Activated B cell treated with CpG ODN at 0.5 μM for 24 hours (primary cell): Measurements from ENCODE around the gene CCNE1. TPM values are rescaled to one million over a fixed set of nuclear protein-coding genes. Genes with fewer than 3 reads are reported as not detected.

Source experiments
- ATAC-seq: fragments of 200-7000 bp; cut with Tn5 transposase; one replicate; pipeline ENCODE4 v1.10.0; 2021; ENCODE audit warnings: low read depth, mild to moderate bottlenecking, moderate library complexity
- CTCF ChIA-PET: fragments of 350-600 bp; sonication (Branson Sonifier 250); formaldehyde crosslinking; loops from one replicate; lab custom pipeline; 2021; ENCODE audit warnings: antibody characterized with exemption; lab: Charles Lee
- POLR2A ChIA-PET: fragments of 350-600 bp; sonication (Branson Sonifier 250); formaldehyde crosslinking; loops from one replicate; lab custom pipeline; 2021; ENCODE audit warnings: antibody characterized with exemption; lab: Charles Lee
- DNase-seq: peaks from one replicate; pipeline ENCODE4 v3.0.0; 2022
- H3K27ac Mint-ChIP-seq: one replicate; pipeline ENCODE4 v1.8.0; 2020; ENCODE audit warnings: mixed read lengths
- H3K27me3 Mint-ChIP-seq: one replicate; pipeline ENCODE4 v1.8.0; 2021; ENCODE audit warnings: mixed read lengths
- H3K36me3 Mint-ChIP-seq: one replicate; pipeline ENCODE4 v1.8.0; 2021; ENCODE audit warnings: low read depth, mixed read lengths
- H3K4me1 Mint-ChIP-seq: one replicate; pipeline ENCODE4 v1.8.0; 2021; ENCODE audit warnings: mixed read lengths
- H3K4me3 Mint-ChIP-seq: one replicate; pipeline ENCODE4 v1.8.0; 2020; ENCODE audit warnings: mild to moderate bottlenecking, mixed read lengths
- H3K9me3 Mint-ChIP-seq: one replicate; pipeline ENCODE4 v1.8.0; 2020; ENCODE audit warnings: mixed read lengths
- intact Hi-C: fragments of 100-400 bp; cut with micrococcal nuclease; formaldehyde crosslinking; loops from one replicate; pipeline ENCODE4 v1.15.1; 2024
- total RNA-seq: library from RNA; stranded (reverse); gene quantifications from 2 replicates; pipeline ENCODE4 v1.2.3, GENCODE V29; 2022
- TF ChIP-seq, protein P1 (sequence below): fragments of 200-600 bp; IDR thresholded peaks from one replicate; pipeline ENCODE4 v1.8.0; 2022; ENCODE audit warnings: antibody characterized with exemption, mild to moderate bottlenecking

CCNE1 gene
- total RNA-seq: 3.4 and 4.1 TPM in 2 replicates

DNA sequence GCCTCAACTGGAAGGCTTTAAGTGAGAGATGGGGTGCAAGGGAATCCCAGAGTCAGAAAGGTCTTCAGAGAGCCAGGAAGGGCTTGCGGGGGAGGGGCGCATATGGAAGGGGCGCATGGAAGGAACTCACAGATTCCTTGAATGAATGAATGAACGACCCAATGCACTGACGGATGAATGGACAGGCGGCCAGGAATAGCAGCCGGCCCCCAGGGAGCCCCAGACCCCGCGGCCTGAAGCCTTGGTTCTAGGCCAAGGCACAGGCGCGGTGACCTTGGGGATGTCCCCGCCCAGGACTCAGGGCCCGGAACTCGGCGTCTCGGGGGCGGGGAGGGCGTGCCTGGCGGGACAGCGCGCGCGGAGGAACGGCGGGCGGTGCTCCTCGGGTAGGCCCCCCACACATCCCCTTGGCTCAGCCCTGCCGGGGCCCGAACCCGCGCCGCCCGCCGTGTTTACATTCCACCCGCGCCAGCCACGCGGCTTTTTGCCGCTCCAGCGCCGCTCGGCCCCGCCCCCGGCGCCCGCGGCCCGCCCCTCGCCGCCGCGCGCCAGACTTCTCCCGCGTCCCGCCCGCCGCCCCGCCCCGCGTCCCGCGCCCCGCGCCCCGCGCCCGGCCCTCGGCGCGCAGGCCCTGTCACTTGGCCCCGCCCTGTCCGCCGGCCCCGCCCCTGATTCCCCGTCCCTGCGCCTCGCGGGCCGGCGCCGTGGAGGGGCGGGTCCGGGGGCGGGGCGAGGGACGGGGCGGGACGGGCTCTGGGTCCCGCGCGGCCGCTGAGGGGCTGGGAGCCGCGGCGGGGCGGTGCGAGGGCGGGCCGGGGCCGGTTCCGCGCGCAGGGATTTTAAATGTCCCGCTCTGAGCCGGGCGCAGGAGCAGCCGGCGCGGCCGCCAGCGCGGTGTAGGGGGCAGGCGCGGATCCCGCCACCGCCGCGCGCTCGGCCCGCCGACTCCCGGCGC is at the start of gene CCNE1:
Gene CCNE1, plus strand, starts transcription at position 867 of the 955 bp plus-strand sequence. CDS start 565 bp downstream, outside the sequence.
- Mint-ChIP-seq H3K27me3 (no peaks in the 10 kb centered on the region), H3K4me1 (peaks cover 18% of the 10 kb centered on the region), H3K36me3 (peaks cover 2% of the 10 kb centered on the region), H3K9me3 (no peaks in the 10 kb centered on the region), H3K4me3 (peak within 1 kb of the TSS; percentile 85), H3K27ac (peak within 1 kb of the TSS; percentile 77)
- ChIA-PET POLR2A (interaction anchor here (0.6 kb wide), 1 partner anchor 599 kb away, joined by 3 read pairs; no protein-coding TSS in a partner anchor), CTCF (no interaction called here)
- TF ChIP-seq, protein P1, sequence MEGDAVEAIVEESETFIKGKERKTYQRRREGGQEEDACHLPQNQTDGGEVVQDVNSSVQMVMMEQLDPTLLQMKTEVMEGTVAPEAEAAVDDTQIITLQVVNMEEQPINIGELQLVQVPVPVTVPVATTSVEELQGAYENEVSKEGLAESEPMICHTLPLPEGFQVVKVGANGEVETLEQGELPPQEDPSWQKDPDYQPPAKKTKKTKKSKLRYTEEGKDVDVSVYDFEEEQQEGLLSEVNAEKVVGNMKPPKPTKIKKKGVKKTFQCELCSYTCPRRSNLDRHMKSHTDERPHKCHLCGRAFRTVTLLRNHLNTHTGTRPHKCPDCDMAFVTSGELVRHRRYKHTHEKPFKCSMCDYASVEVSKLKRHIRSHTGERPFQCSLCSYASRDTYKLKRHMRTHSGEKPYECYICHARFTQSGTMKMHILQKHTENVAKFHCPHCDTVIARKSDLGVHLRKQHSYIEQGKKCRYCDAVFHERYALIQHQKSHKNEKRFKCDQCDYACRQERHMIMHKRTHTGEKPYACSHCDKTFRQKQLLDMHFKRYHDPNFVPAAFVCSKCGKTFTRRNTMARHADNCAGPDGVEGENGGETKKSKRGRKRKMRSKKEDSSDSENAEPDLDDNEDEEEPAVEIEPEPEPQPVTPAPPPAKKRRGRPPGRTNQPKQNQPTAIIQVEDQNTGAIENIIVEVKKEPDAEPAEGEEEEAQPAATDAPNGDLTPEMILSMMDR: no peak
- ATAC-seq: peak; percentile 94
- intact Hi-C loops: loop anchor here (1.0 to 10.0 kb wide), 7 partner anchors 34 to 598 kb away; partner anchors contain the start of genes C19orf12, UQCRFS1 and URI1
- DNase-seq: peak; percentile 95

DNA sequence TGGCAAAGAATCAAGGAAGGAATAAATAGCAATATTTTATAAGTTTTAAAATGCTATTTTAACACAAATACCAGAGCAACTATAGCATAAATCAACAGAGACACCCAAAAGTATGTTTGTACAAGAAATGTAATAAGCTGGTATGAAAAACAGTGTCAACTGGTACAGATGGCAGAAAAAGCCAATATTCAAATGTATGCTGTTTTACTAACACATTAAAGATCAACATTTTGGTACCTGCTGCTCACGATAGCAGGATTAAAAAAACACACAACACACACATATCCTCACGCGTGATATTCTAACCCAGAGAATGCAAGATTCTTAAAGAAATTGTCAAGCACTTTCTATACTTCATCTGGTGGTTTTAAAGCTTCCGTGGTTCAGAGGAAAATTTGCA is 48.6 kb upstream of the CCNE1 start:
- CTCF ChIA-PET: interaction anchor here (0.7 to 1.4 kb wide), 2 partner anchors 14 to 110 kb away, joined by 3 to 4 read pairs; no protein-coding TSS in a partner anchor
- no peak for ATAC-seq
- H3K4me1 Mint-ChIP-seq: peaks cover 4% of the 10 kb centered on the region
- no peaks in the 10 kb centered on the region for H3K36me3 Mint-ChIP-seq
- peaks cover 6% of the 10 kb centered on the region for H3K27me3 Mint-ChIP-seq
- intact Hi-C loops: no loop called here
- POLR2A ChIA-PET: no interaction called here
- TF ChIP-seq, protein P1: no peak
- no peak overlapping the region for H3K4me3 Mint-ChIP-seq
- no peak overlapping the region for H3K27ac Mint-ChIP-seq
- no peak for DNase-seq
- no peaks in the 10 kb centered on the region for H3K9me3 Mint-ChIP-seq

DNA sequence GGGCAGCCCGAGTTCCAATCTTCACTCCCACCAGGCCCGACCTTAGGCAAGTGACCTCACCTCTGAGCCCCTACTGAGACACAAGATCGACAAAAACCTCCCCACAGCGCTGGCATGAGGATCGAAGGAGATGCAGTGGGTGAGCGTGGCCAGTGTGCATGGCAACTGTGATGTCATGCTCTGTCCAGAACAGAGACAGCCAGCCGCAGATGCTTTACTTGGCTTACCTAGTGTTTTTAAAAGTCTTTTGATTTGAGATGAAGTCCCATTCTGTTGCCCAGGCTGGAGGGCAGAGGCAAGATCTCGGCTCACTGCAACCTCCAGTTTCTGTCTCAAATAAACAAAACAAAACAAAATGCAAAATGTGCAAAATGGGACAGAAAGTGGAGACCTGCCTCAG is 47.4 kb upstream of the CCNE1 start:
- H3K9me3 Mint-ChIP-seq: no peaks in the 10 kb centered on the region
- DNase-seq (no peak), ATAC-seq (no peak)
- TF ChIP-seq, protein P1: no peak
- no peaks in the 10 kb centered on the region for H3K36me3 Mint-ChIP-seq
- H3K4me1 Mint-ChIP-seq: peaks cover 4% of the 10 kb centered on the region
- CTCF ChIA-PET: no interaction called here
- intact Hi-C loops: no loop called here
- no peak overlapping the region for H3K4me3 Mint-ChIP-seq
- no peak overlapping the region for H3K27ac Mint-ChIP-seq
- POLR2A ChIA-PET: no interaction called here
- H3K27me3 Mint-ChIP-seq: peaks cover 6% of the 10 kb centered on the region

DNA sequence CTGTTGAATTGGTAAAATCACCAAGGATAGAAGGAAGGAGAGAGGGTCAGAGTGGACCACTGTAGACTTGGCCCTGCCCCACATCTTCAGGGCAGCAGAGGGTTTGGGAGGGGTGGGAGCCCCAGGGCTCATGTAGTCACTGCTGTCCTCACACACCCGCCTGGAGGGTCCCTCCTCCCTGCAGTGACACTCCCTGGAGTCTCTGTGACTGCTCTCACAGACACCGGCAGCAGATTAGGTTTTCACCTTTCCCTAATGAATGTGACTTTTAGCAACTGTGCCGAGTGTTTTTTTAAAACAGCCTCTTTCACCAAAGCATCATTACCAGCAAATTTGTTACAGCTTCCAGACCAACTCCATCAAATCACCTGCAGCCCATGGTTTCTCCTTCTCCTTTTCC is 45.7 kb upstream of the CCNE1 start:
- intact Hi-C loops: no loop called here
- Mint-ChIP-seq H3K27me3 (peaks cover 6% of the 10 kb centered on the region), H3K4me3 (no peak overlapping the region), H3K27ac (no peak overlapping the region), H3K9me3 (no peaks in the 10 kb centered on the region), H3K4me1 (no peaks in the 10 kb centered on the region), H3K36me3 (no peaks in the 10 kb centered on the region)
- DNase-seq (no peak), ATAC-seq (no peak)
- ChIA-PET POLR2A (no interaction called here), CTCF (no interaction called here)
- TF ChIP-seq, protein P1: no peak
